HEK293T (cell line): ENCODE results near the gene NAV2.

Experiments
- ARNT ChIP-seq: fragments of 450-650 bp; IDR thresholded peaks from 2 replicates; pipeline ENCODE4 v1.6.1; 2017; ENCODE audit warnings: mild to moderate bottlenecking
- BHLHE40 ChIP-seq: fragments of 450-650 bp; IDR thresholded peaks from 2 replicates; pipeline ENCODE4 v1.6.1; 2016; ENCODE audit warnings: mild to moderate bottlenecking, moderate library complexity, borderline replicate concordance
- CTBP1 ChIP-seq: fragments of 450-650 bp; IDR thresholded peaks from 2 replicates; pipeline ENCODE4 v1.6.1; 2016; ENCODE audit warnings: borderline replicate concordance
- ELF4 ChIP-seq: fragments of 450-650 bp; IDR thresholded peaks from 2 replicates; pipeline ENCODE4 v1.6.1; 2017; ENCODE audit warnings: antibody characterized with exemption
- FOXA1 ChIP-seq: fragments of 450-650 bp; IDR thresholded peaks from 2 replicates; pipeline ENCODE4 v1.6.1; 2016; ENCODE audit warnings: mild to moderate bottlenecking
- FOXK2 ChIP-seq: fragments of 450-650 bp; IDR thresholded peaks from 2 replicates; pipeline ENCODE4 v1.6.1; 2016; ENCODE audit warnings: mild to moderate bottlenecking
- FOXM1 ChIP-seq: fragments of 450-650 bp; IDR thresholded peaks from 2 replicates; pipeline ENCODE4 v1.6.1; 2017; ENCODE audit warnings: mild to moderate bottlenecking, borderline replicate concordance
- HDGF ChIP-seq: fragments of 450-650 bp; IDR thresholded peaks from 2 replicates; pipeline ENCODE4 v1.6.1; 2017; ENCODE audit warnings: antibody characterized with exemption, borderline replicate concordance
- SP1 ChIP-seq: fragments of 450-650 bp; IDR thresholded peaks from 2 replicates; pipeline ENCODE4 v1.6.1; 2017
- SUZ12 ChIP-seq: fragments of 450-650 bp; IDR thresholded peaks from 2 replicates; pipeline ENCODE4 v1.6.1; 2016; ENCODE audit warnings: mild to moderate bottlenecking
- TARDBP ChIP-seq: fragments of 450-650 bp; IDR thresholded peaks from 2 replicates; pipeline ENCODE4 v1.6.1; 2016

DNA sequence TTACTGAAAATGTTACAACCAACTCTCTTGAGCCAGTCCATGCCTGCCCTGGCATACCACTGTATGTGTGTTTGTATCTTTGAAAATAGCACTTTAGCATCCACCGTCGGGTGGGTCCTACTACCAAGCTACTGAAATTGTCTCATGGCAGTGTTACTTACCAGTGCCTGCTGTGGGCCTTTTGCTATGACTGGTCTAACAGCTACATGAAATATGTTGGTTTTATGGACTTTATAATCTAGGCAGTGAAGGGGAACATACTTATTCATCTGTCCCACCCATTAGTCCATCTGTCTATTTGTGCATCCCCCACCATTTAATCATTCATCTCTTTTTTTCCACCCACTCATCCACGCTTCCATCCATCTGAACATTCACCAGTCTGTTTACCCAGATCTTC is 106.0 kb downstream of the NAV2 start:
- TF ChIP-seq FOXM1: no peak
- TF ChIP-seq CTBP1: no peak
- TF ChIP-seq FOXK2: no peak
- TF ChIP-seq SUZ12: no peak
- no peak for TF ChIP-seq FOXA1
- no peak for TF ChIP-seq SP1
- no peak for TF ChIP-seq TARDBP
- no peak for TF ChIP-seq ELF4
- TF ChIP-seq BHLHE40: no peak
- no peak for TF ChIP-seq ARNT
- no peak for TF ChIP-seq HDGF
